GM23248 (cell line): Measurements from ENCODE around the gene GNPDA1.

Source experiments
- EZH2 ChIP-seq: fragments of 200-600 bp; sonication (generic); IDR thresholded peaks from 2 replicates; pipeline ENCODE4 v1.6.1; 2018; ENCODE audit warnings: antibody characterized with exemption, mild to moderate bottlenecking; ENCODE audit not compliant: insufficient read depth, poor library complexity, severe bottlenecking
- EZH2phosphoT487 ChIP-seq: fragments of 200-600 bp; sonication (generic); IDR thresholded peaks from 2 replicates; pipeline ENCODE4 v1.6.1; 2018; ENCODE audit warnings: antibody characterized with exemption, moderate library complexity, mild to moderate bottlenecking, low read depth; ENCODE audit not compliant: insufficient read depth

DNA sequence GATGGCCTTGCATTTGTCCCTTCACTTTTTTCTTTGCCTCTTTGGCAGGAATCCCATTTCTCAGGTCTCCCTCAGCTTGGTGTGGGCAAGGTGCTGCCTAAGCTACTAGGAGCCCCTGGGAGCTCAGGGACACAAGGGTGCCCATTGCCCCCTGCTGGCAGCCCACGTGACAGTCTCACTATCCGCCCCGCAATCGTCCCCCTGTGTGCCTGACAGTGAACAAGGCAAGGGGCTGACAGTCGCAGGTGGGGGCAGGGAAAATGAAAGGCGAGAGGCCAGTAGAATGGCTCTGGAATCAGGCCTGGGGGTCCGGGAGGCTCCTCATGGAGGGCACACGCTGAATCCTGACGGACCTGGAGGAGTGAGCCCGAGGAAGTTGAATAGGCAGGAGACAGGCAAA, 52.8 kb downstream of the GNPDA1 start:
- TF ChIP-seq EZH2 (no peak), EZH2phosphoT487 (no peak)
